HepG2 (cell line): Measurements from ENCODE around the gene B3GAT3. TPM values are rescaled to one million over a fixed set of nuclear protein-coding genes. Genes with fewer than 3 reads are reported as not detected.
A peak's percentile ranks its signal among the peaks of the same experiment; 100 is the strongest.

ENCODE experiments used
- HES4 ChIP-seq: sonication (generic); formaldehyde crosslinking; IDR thresholded peaks from 2 replicates; pipeline ENCODE4 v1.9.0; 2021; ENCODE audit warnings: mild to moderate bottlenecking, missing genetic modification reagents, borderline replicate concordance
- MTA1 ChIP-seq: sonication (generic); formaldehyde crosslinking; IDR thresholded peaks from 2 replicates; pipeline ENCODE4 v1.4.0; 2020; ENCODE audit warnings: missing genetic modification reagents, mild to moderate bottlenecking, borderline replicate concordance
- NFYC ChIP-seq: IDR thresholded peaks from 2 replicates; pipeline ENCODE4 v1.6.1; 2016; ENCODE audit warnings: missing genetic modification reagents, missing compliant biosample characterization
- TCF7L2 ChIP-seq: IDR thresholded peaks from 2 replicates; pipeline ENCODE4 v1.6.1; 2011; ENCODE audit warnings: mild to moderate bottlenecking, low read depth, low read length, moderate library complexity
- ZIK1 ChIP-seq: sonication (generic); formaldehyde crosslinking; IDR thresholded peaks from 2 replicates; pipeline ENCODE4 v1.5.0; 2020; ENCODE audit warnings: mild to moderate bottlenecking, low read depth, missing genetic modification reagents, borderline replicate concordance
- ZNF383 ChIP-seq: sonication (generic); formaldehyde crosslinking; IDR thresholded peaks from 2 replicates; pipeline ENCODE4 v1.4.0; 2020; ENCODE audit warnings: missing genetic modification reagents, mild to moderate bottlenecking, borderline replicate concordance
- ZNF790 ChIP-seq: sonication (generic); formaldehyde crosslinking; IDR thresholded peaks from 2 replicates; pipeline ENCODE4 v1.8.0; 2022; ENCODE audit warnings: missing genetic modification reagents, mild to moderate bottlenecking, borderline replicate concordance
- polyA plus RNA-seq, 8 experiments: library from polyadenylated mRNA; depleted of rRNA in 3 of 8; stranded (reverse) in 7 of 8; unstranded in 1 of 8; fragments of >200 nt; fragmentation: Illumina TruSeq in 4 of 8; extraction: Trizol in 4 of 8; gene quantifications; 2 replicates each; pipeline versions ENCODE4 v1.2.1 to v1.2.3, GENCODE V29; 2011 to 2016; ENCODE audit warnings: low read depth in 4 of 8, missing spikeins in 1 of 8, mixed read lengths in 1 of 8; ENCODE audit not compliant: insufficient read depth in 1 of 8
- total RNA-seq, 5 experiments: library from RNA; depleted of rRNA; stranded (reverse); fragments of >200 nt; fragmentation: Illumina TruSeq; extraction: Trizol; gene quantifications; 2 replicates each; pipeline ENCODE4 v1.2.3, GENCODE V29; 2016; ENCODE audit warnings: low read depth in 1 of 5
- TF ChIP-seq, protein P1 (sequence below): IDR thresholded peaks from 2 replicates; pipeline ENCODE4 v1.6.1; 2016; ENCODE audit warnings: low read depth, missing genetic modification reagents, missing compliant biosample characterization
- TF ChIP-seq, protein P2 (sequence below): sonication (generic); formaldehyde crosslinking; IDR thresholded peaks from 2 replicates; pipeline ENCODE4 v1.4.0; 2020; ENCODE audit warnings: missing genetic modification reagents
- TF ChIP-seq, protein P3 (sequence below): sonication (generic); formaldehyde crosslinking; IDR thresholded peaks from 2 replicates; pipeline ENCODE4 v1.4.0; 2020; ENCODE audit warnings: low read depth, mild to moderate bottlenecking, missing genetic modification reagents
- TF ChIP-seq, protein P4 (sequence below): sonication (generic); formaldehyde crosslinking; IDR thresholded peaks from 2 replicates; pipeline ENCODE4 v1.5.1; 2020; ENCODE audit warnings: mild to moderate bottlenecking, missing genetic modification reagents, moderate library complexity

The B3GAT3 gene
- total and polyA plus RNA-seq, 2 of the 13 experiments (the other 11 are each of a cell fraction or from before 2014, with no cell fraction given), result 21.3 to 26.1 TPM

DNA sequence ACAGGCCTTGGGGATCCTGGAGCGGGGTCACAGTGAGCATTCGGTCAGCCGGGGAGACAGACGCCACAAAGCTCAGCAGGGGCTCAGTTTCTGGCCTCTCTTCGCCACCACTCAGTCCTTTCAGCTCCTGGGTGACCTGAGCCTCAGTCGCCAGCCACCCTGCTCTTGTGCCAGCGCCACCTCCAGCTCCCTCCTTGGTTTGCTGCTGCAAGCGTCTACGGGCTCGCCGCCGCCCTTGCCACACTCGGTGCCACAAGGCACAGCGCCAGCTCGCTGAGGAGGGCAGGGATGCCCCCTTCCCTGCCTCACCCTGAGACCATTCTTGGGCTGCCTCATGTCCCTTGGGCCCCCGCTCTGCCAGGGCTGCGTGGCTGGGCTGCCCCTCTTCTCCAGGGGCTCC is 46.6 kb downstream of the B3GAT3 start (continued):
- TF ChIP-seq, protein P1, sequence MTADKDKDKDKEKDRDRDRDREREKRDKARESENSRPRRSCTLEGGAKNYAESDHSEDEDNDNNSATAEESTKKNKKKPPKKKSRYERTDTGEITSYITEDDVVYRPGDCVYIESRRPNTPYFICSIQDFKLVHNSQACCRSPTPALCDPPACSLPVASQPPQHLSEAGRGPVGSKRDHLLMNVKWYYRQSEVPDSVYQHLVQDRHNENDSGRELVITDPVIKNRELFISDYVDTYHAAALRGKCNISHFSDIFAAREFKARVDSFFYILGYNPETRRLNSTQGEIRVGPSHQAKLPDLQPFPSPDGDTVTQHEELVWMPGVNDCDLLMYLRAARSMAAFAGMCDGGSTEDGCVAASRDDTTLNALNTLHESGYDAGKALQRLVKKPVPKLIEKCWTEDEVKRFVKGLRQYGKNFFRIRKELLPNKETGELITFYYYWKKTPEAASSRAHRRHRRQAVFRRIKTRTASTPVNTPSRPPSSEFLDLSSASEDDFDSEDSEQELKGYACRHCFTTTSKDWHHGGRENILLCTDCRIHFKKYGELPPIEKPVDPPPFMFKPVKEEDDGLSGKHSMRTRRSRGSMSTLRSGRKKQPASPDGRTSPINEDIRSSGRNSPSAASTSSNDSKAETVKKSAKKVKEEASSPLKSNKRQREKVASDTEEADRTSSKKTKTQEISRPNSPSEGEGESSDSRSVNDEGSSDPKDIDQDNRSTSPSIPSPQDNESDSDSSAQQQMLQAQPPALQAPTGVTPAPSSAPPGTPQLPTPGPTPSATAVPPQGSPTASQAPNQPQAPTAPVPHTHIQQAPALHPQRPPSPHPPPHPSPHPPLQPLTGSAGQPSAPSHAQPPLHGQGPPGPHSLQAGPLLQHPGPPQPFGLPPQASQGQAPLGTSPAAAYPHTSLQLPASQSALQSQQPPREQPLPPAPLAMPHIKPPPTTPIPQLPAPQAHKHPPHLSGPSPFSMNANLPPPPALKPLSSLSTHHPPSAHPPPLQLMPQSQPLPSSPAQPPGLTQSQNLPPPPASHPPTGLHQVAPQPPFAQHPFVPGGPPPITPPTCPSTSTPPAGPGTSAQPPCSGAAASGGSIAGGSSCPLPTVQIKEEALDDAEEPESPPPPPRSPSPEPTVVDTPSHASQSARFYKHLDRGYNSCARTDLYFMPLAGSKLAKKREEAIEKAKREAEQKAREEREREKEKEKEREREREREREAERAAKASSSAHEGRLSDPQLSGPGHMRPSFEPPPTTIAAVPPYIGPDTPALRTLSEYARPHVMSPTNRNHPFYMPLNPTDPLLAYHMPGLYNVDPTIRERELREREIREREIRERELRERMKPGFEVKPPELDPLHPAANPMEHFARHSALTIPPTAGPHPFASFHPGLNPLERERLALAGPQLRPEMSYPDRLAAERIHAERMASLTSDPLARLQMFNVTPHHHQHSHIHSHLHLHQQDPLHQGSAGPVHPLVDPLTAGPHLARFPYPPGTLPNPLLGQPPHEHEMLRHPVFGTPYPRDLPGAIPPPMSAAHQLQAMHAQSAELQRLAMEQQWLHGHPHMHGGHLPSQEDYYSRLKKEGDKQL, result no peak
- TF ChIP-seq, protein P2, sequence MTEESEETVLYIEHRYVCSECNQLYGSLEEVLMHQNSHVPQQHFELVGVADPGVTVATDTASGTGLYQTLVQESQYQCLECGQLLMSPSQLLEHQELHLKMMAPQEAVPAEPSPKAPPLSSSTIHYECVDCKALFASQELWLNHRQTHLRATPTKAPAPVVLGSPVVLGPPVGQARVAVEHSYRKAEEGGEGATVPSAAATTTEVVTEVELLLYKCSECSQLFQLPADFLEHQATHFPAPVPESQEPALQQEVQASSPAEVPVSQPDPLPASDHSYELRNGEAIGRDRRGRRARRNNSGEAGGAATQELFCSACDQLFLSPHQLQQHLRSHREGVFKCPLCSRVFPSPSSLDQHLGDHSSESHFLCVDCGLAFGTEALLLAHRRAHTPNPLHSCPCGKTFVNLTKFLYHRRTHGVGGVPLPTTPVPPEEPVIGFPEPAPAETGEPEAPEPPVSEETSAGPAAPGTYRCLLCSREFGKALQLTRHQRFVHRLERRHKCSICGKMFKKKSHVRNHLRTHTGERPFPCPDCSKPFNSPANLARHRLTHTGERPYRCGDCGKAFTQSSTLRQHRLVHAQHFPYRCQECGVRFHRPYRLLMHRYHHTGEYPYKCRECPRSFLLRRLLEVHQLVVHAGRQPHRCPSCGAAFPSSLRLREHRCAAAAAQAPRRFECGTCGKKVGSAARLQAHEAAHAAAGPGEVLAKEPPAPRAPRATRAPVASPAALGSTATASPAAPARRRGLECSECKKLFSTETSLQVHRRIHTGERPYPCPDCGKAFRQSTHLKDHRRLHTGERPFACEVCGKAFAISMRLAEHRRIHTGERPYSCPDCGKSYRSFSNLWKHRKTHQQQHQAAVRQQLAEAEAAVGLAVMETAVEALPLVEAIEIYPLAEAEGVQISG (CRISPR knock-in tag), result no peak
- no peak for TF ChIP-seq ZNF383 (CRISPR knock-in tag)
- TF ChIP-seq, protein P3, sequence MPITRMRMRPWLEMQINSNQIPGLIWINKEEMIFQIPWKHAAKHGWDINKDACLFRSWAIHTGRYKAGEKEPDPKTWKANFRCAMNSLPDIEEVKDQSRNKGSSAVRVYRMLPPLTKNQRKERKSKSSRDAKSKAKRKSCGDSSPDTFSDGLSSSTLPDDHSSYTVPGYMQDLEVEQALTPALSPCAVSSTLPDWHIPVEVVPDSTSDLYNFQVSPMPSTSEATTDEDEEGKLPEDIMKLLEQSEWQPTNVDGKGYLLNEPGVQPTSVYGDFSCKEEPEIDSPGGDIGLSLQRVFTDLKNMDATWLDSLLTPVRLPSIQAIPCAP, result no peak
- no peak for TF ChIP-seq ZNF790
- TF ChIP-seq, protein P4, sequence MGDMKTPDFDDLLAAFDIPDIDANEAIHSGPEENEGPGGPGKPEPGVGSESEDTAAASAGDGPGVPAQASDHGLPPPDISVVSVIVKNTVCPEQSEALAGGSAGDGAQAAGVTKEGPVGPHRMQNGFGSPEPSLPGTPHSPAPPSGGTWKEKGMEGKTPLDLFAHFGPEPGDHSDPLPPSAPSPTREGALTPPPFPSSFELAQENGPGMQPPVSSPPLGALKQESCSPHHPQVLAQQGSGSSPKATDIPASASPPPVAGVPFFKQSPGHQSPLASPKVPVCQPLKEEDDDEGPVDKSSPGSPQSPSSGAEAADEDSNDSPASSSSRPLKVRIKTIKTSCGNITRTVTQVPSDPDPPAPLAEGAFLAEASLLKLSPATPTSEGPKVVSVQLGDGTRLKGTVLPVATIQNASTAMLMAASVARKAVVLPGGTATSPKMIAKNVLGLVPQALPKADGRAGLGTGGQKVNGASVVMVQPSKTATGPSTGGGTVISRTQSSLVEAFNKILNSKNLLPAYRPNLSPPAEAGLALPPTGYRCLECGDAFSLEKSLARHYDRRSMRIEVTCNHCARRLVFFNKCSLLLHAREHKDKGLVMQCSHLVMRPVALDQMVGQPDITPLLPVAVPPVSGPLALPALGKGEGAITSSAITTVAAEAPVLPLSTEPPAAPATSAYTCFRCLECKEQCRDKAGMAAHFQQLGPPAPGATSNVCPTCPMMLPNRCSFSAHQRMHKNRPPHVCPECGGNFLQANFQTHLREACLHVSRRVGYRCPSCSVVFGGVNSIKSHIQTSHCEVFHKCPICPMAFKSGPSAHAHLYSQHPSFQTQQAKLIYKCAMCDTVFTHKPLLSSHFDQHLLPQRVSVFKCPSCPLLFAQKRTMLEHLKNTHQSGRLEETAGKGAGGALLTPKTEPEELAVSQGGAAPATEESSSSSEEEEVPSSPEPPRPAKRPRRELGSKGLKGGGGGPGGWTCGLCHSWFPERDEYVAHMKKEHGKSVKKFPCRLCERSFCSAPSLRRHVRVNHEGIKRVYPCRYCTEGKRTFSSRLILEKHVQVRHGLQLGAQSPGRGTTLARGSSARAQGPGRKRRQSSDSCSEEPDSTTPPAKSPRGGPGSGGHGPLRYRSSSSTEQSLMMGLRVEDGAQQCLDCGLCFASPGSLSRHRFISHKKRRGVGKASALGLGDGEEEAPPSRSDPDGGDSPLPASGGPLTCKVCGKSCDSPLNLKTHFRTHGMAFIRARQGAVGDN (CRISPR knock-in tag), result 0 out of 2 replicates have a peak, but pooled peaks have one; percentile 29
- TF ChIP-seq MTA1 (CRISPR knock-in tag), result 0 out of 2 replicates have a peak, but pooled peaks have one; percentile 15
- no peak for TF ChIP-seq TCF7L2
- TF ChIP-seq HES4 (CRISPR knock-in tag), result no peak
- no peak for TF ChIP-seq NFYC
- TF ChIP-seq ZIK1, result 0 out of 2 replicates have a peak, but pooled peaks have one; percentile 24
